Renal pelvis (tissue), 3 donors: ENCODE measurements around the gene OR8D4. TPM values are rescaled to one million over a fixed set of nuclear protein-coding genes. Genes with fewer than 3 reads are reported as not detected.

Source experiments
- polyA plus RNA-seq, 3 donors: library from polyadenylated mRNA; unstranded; fragments of 120-200 nt; gene quantifications; one replicate each; pipeline ENCODE4 v1.2.1, GENCODE V29; 2013; ENCODE audit not compliant: insufficient read length in 3 of 3

Gene OR8D4
- polyA plus RNA-seq, 3 donors = not detected

Other genes starting within 250 kb of the OR8D4 start
- gene SCN3B, start 247.5 kb upstream of the OR8D4 start, polyA plus RNA-seq = 1 to 10 TPM; 1.4 to 2.1 (median 1.6) TPM
- 10 to 100 TPM; 16.5 to 24.2 (median 19.5) TPM for gene ZNF202, start 160.5 kb upstream of the OR8D4 start, polyA plus RNA-seq
- gene OR6X1, start 147.6 kb upstream of the OR8D4 start, polyA plus RNA-seq = not detected
- not detected for gene OR6M1, start 95.8 kb upstream of the OR8D4 start, polyA plus RNA-seq
- not detected for gene TMEM225, start 16.5 kb upstream of the OR8D4 start, polyA plus RNA-seq
- not detected for gene OR4D5, start 37.5 kb downstream of the OR8D4 start, polyA plus RNA-seq
- not detected for gene OR6T1, start 41.7 kb downstream of the OR8D4 start, polyA plus RNA-seq
- gene OR10S1, start 75.6 kb downstream of the OR8D4 start, polyA plus RNA-seq = not detected
- not detected for gene OR10G6, start 93.0 kb downstream of the OR8D4 start, polyA plus RNA-seq
- gene OR10G4, start 110.8 kb downstream of the OR8D4 start, polyA plus RNA-seq = under 1 TPM in 1 of 3 donors, not detected in 2; 0.06 TPM
- not detected for gene OR10G9, start 120.8 kb downstream of the OR8D4 start, polyA plus RNA-seq
- gene OR10G8, start 124.6 kb downstream of the OR8D4 start, polyA plus RNA-seq = not detected
- gene OR10G7, start 139.2 kb downstream of the OR8D4 start, polyA plus RNA-seq = not detected
- 10 to 100 TPM; 11.9 to 15.6 (median 12.6) TPM for gene VWA5A, start 213.3 kb downstream of the OR8D4 start, polyA plus RNA-seq